Trophoblast cell (in vitro differentiated cells and primary cell): Measurements from ENCODE around the gene SSC5D.

Experiments used
- DNase-seq, 2 donors: peaks; one replicate each; pipeline ENCODE4 v3.0.0-alpha.2; 2016
- H2AFZ ChIP-seq: 2 replicates; pipeline ENCODE4 v1.6.1; 2013; ENCODE audit warnings: low read length, moderate library complexity, mild to moderate bottlenecking; ENCODE audit not compliant: insufficient read depth, poor library complexity
- H2AK5ac ChIP-seq: 2 replicates; pipeline ENCODE4 v1.6.1; 2013; ENCODE audit warnings: mild to moderate bottlenecking, low read length
- H2BK120ac ChIP-seq: 2 replicates; pipeline ENCODE4 v1.6.1; 2013; ENCODE audit warnings: low read length, mild to moderate bottlenecking, moderate library complexity; ENCODE audit not compliant: insufficient read depth, poor library complexity
- H2BK12ac ChIP-seq: 2 replicates; pipeline ENCODE4 v1.6.1; 2013; ENCODE audit warnings: mild to moderate bottlenecking, low read length, moderate library complexity
- H2BK5ac ChIP-seq: 2 replicates; pipeline ENCODE4 v1.6.1; 2013; ENCODE audit warnings: low read length, low read depth, moderate library complexity, mild to moderate bottlenecking; ENCODE audit not compliant: poor library complexity
- H3K14ac ChIP-seq: 2 replicates; pipeline ENCODE4 v1.6.1; 2013; ENCODE audit warnings: mild to moderate bottlenecking, low read length
- H3K18ac ChIP-seq: 2 replicates; pipeline ENCODE4 v1.6.1; 2013; ENCODE audit warnings: mild to moderate bottlenecking, low read length
- H3K23ac ChIP-seq: 2 replicates; pipeline ENCODE4 v1.6.1; 2013; ENCODE audit warnings: low read length
- H3K27ac ChIP-seq: 2 replicates; pipeline ENCODE4 v1.5.1; 2013; ENCODE audit warnings: low read depth, mild to moderate bottlenecking, inconsistent platforms, low read length, moderate library complexity
- H3K27me3 ChIP-seq: 2 replicates; pipeline ENCODE4 v1.6.1; 2013; ENCODE audit warnings: inconsistent platforms, mild to moderate bottlenecking, low read length, moderate library complexity; ENCODE audit not compliant: insufficient read depth
- H3K36me3 ChIP-seq, 2 experiments: 1 replicate in 1 of 2; 2 replicates in 1 of 2; pipeline ENCODE4 v1.6.1; 2013; ENCODE audit warnings: low read length in 2 of 2, mild to moderate bottlenecking in 2 of 2, moderate library complexity in 1 of 2; ENCODE audit not compliant: insufficient read depth in 2 of 2, control insufficient read depth in 1 of 2
- H3K4ac ChIP-seq: 2 replicates; pipeline ENCODE4 v1.6.1; 2013; ENCODE audit warnings: low read depth, mild to moderate bottlenecking, low read length, moderate library complexity
- H3K4me1 ChIP-seq, 2 experiments: 1 replicate in 1 of 2; 2 replicates in 1 of 2; pipeline ENCODE4 v1.6.1; 2013; ENCODE audit warnings: low read length in 2 of 2, mild to moderate bottlenecking in 2 of 2, moderate library complexity in 1 of 2; ENCODE audit not compliant: insufficient read depth in 2 of 2, control insufficient read depth in 1 of 2
- H3K4me2 ChIP-seq: 2 replicates; pipeline ENCODE4 v1.6.1; 2013; ENCODE audit warnings: inconsistent platforms, mild to moderate bottlenecking, low read length, moderate library complexity
- H3K4me3 ChIP-seq: 2 replicates; pipeline ENCODE4 v1.5.1; 2013; ENCODE audit warnings: mild to moderate bottlenecking, low read depth, low read length, inconsistent platforms
- H3K79me1 ChIP-seq: one replicate; pipeline ENCODE4 v1.6.1; 2013; ENCODE audit warnings: low read length
- H3K79me2 ChIP-seq: 2 replicates; pipeline ENCODE4 v1.6.1; 2013; ENCODE audit warnings: low read length, mild to moderate bottlenecking; ENCODE audit not compliant: control insufficient read depth, insufficient read depth, poor library complexity
- H3K9ac ChIP-seq: 2 replicates; pipeline ENCODE4 v1.6.1; 2013; ENCODE audit warnings: mild to moderate bottlenecking, low read length
- H3K9me3 ChIP-seq: 2 replicates; pipeline ENCODE4 v1.6.1; 2013; ENCODE audit warnings: low read depth, mild to moderate bottlenecking, control low read depth, inconsistent platforms, low read length; ENCODE audit not compliant: insufficient read depth
- H4K12ac ChIP-seq: 2 replicates; pipeline ENCODE4 v1.6.1; 2013; ENCODE audit warnings: low read depth, mild to moderate bottlenecking, low read length, moderate library complexity
- H4K8ac ChIP-seq: 2 replicates; pipeline ENCODE4 v1.6.1; 2013; ENCODE audit warnings: low read depth, mild to moderate bottlenecking, low read length, moderate library complexity
- H4K91ac ChIP-seq: one replicate; pipeline ENCODE4 v1.6.1; 2013; ENCODE audit warnings: low read depth, mild to moderate bottlenecking, low read length, moderate library complexity
- WGBS: extraction: QIAGEN DNeasy Blood & Tissue Kit; methylation state at CpG from one replicate; pipeline ENCODE4 v1.1.7; 2013; ENCODE audit warnings: missing lambda C conversion rate; ENCODE audit not compliant: insufficient read length, insufficient coverage; ENCODE audit errors: extremely low coverage; 5-methylcytosine and 5-hydroxymethylcytosine counted together

SSC5D gene

DNA sequence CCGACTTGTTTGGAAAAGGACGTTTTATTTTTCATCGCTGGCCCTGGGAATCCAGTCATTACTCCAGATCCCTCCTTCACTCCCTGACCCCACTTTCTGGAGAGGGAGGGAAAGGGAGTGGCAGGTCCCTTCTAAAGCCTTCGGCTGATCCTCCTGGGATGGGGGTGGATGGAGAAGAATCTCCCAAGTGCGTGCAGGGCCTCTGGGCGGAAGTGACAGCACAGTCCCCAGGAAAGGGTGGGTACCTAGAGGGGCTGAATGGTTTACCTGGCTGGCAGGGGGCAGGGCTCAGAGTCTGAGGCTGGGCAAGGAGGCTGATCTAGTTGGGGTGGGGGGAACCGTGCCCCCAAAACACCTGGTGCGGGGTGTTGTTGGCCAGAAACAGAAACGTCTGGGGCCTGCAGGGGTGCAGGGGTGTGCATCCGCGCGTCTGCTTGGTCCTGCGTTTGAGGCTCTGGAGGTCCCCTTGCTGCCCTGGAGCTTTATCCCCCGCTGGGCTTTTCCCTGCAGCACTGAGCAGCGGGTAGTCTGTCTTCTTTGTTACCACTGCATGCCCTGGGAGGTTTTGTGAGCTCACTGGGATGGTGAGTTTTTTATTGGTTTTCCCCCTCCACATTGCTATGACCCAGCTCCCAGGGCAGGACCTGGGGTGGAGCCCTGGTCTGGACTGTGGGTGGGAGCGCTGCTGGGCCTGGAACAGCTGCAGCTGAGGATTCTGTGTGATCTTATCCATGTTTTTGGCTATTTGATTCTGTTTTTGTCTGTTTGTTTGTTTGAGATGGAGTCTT, 14.8 kb upstream of the SSC5D start:
- H3K14ac ChIP-seq, result peak overlapping the region; percentile 4
- peak overlapping the region; percentile 22 for H4K8ac ChIP-seq
- H3K79me2 ChIP-seq, result no peaks in the 10 kb centered on the region
- no peak overlapping the region for H3K27ac ChIP-seq
- no peak overlapping the region for H3K9ac ChIP-seq
- no peak overlapping the region for H3K4ac ChIP-seq
- no peak overlapping the region for H2BK5ac ChIP-seq
- H3K23ac ChIP-seq, result no peak overlapping the region
- H4K91ac ChIP-seq, result peak overlapping the region; percentile 15
- no CpG with 5 or more reads among the region's 16 CpGs for WGBS
- DNase-seq, result no peak
- H3K79me1 ChIP-seq, result peaks cover 4% of the 10 kb centered on the region
- H3K36me3 ChIP-seq, result no peaks in the 10 kb centered on the region
- H3K9me3 ChIP-seq, result no peaks in the 10 kb centered on the region
- peak overlapping the region; percentile 16 for H2BK12ac ChIP-seq
- H3K4me1 ChIP-seq, result peaks cover 4 to 8% of the 10 kb centered on the region in 2 experiments
- H3K4me3 ChIP-seq, result no peak overlapping the region
- no peak overlapping the region for H2AFZ ChIP-seq
- H2AK5ac ChIP-seq, result no peak overlapping the region
- no peak overlapping the region for H2BK120ac ChIP-seq
- H4K12ac ChIP-seq, result no peak overlapping the region
- H3K18ac ChIP-seq, result no peak overlapping the region
- H3K4me2 ChIP-seq, result no peak overlapping the region
- no peaks in the 10 kb centered on the region for H3K27me3 ChIP-seq

DNA sequence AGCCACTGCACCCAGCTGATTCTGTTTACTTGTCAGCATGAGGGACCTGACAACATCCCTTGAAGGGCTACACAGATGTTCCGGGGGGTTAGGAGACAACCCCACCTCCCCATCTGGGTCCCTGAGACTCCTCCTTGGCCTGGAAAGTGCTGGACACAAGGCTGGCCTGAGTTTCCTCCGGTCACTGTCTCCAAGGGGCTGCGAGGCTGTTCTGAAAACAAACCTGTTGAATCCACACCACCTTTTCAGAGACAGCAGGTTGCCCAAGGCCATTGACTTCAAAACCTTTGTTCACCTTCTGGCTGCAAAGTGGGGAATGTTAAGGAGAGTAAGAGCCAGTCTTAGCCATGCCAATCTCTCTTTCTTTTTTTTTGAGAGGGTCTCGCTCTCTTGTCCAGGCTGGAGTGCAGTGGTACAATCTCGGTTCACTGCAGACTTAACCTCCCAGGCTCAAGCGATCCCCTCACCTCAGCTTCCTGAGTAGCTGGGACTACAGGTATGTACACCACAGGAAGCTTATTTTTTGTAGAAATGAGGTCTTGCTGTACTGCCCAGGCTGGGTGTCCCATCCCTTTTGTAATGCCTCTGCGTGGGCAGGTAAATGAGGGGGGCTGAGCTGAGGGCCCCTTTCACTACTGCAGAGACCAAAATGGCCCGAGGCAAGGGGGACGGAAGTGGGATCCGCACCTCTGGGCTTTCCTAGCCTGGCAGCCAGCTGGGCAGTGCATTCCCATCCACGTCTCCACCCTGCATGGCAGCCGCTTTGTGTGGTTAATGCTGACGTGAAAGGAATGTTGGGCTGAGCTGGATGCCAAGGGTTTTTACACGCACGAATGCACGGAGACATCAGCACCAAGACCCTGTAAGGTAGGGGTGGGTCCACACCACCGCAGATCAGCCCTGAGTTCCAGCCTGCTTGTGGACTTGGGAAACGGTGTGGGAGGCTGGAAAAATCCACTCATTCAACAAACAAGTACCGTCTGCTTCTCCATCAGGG, 13.7 kb upstream of the SSC5D start:
- WGBS, result no CpG with 5 or more reads among the region's 19 CpGs
- H2AFZ ChIP-seq, result no peak overlapping the region
- no peak overlapping the region for H3K4me2 ChIP-seq

DNA sequence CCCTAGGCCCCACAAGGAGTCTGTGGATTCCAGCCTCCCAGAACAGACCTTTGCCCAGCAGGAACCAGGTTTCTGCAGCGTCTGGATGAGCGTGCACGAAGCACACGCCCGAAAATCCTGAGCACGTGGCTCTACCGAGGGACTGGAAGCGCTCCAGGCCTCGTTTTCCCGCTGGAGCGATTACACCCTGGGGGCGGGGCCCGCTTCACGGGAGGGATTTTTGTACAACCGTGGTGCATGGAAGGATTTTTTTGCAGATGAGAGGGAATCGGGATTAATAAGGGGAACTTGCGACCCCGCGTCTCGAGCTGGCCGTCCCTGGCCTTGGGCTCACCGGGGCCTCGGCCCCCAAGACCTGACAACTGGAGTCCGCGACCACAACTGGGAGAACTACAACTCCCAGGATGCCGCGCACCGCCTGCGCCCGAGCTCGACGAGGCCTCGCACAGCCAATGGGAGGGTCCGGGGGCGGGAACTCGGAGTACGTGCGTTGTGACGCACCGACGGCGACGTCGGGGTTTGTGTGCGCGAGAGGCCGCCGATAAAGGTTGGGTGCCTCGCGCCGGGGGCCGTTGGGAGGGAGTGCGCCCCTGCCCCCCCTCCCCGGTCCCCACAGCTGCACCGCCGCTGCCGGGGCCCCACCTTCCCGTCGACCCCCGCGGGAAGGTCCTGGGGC, 12.0 kb upstream of the SSC5D start, which contains the start of gene ZNF628:
ZNF628 (plus strand) TSS at position 518 of the 676 bp plus-strand sequence. CDS start 3,294 bp downstream, outside the sequence.
- Histone ChIP-seq H2BK12ac (no peak within 1 kb of the TSS), H3K4me2 (peak within 1 kb of the TSS; percentile 87), H2AFZ (peak within 1 kb of the TSS; percentile 42), H4K91ac (peak within 1 kb of the TSS; percentile 92), H4K8ac (peak within 1 kb of the TSS; percentile 91), H2BK120ac (peak within 1 kb of the TSS; percentile 56), H3K9me3 (no peaks in the 10 kb centered on the region), H3K9ac (peak within 1 kb of the TSS; percentile 89), H3K4me3 (peak within 1 kb of the TSS; percentile 79), H3K36me3 (peaks cover 1 to 3% of the 10 kb centered on the region in 2 experiments), H3K27ac (peak within 1 kb of the TSS; percentile 75), H3K18ac (peak within 1 kb of the TSS; percentile 49), H3K14ac (peak within 1 kb of the TSS; percentile 80), H3K79me2 (no peaks in the 10 kb centered on the region), H2AK5ac (peak within 1 kb of the TSS; percentile 88), H4K12ac (peak within 1 kb of the TSS; percentile 79), H3K79me1 (peaks cover 4% of the 10 kb centered on the region), H3K4me1 (peaks cover 4 to 8% of the 10 kb centered on the region in 2 experiments), H3K23ac (no peak within 1 kb of the TSS), H3K27me3 (no peaks in the 10 kb centered on the region), H2BK5ac (peak within 1 kb of the TSS; percentile 76), H3K4ac (peak within 1 kb of the TSS; percentile 39)
- peak; percentile 97 to 98 for DNase-seq
- WGBS, result no CpG with 5 or more reads among the region's 61 CpGs

More for the DNA sequence above, 13.7 kb upstream of the SSC5D start:
- Histone ChIP-seq H3K4ac (no peak overlapping the region), H3K4me3 (no peak overlapping the region), H3K9ac (no peak overlapping the region), H3K14ac (no peak overlapping the region), H2BK5ac (no peak overlapping the region), H2BK12ac (peak overlapping the region; percentile 5), H4K8ac (no peak overlapping the region), H3K4me1 (peaks cover 4 to 8% of the 10 kb centered on the region in 2 experiments), H3K36me3 (no peaks in the 10 kb centered on the region), H3K79me1 (peaks cover 4% of the 10 kb centered on the region), H4K12ac (peak overlapping the region; percentile 1), H3K27me3 (no peaks in the 10 kb centered on the region), H3K9me3 (no peaks in the 10 kb centered on the region), H2AK5ac (no peak overlapping the region), H4K91ac (peak overlapping the region; percentile 42), H3K27ac (no peak overlapping the region), H3K79me2 (no peaks in the 10 kb centered on the region), H2BK120ac (no peak overlapping the region), H3K18ac (no peak overlapping the region), H3K23ac (no peak overlapping the region)
- no peak for DNase-seq

DNA sequence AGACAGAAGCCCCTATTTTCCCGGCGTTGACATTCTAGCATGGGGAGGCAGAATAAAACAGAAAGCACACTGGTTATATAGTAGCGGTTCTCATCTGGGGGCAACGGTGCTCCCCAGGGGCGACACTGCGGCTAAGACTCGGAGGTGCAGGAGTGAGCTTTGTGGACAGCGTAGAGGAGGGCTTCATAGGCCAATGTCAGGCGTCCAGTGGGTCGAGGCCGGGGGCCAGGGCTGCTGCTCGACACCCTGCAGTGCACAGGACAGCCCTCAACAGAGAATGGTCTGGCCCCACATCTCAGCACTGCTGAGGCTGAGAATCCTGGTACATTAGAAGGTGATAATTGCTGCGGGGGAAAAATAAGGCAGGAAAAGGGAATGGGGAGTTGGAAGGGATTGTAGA, 10.3 kb upstream of the SSC5D start:
- no peak overlapping the region for H3K23ac ChIP-seq
- peak overlapping the region; percentile 22 for H3K14ac ChIP-seq
- H3K4ac ChIP-seq, result peak overlapping the region; percentile 28
- DNase-seq, result no peak
- H3K27ac ChIP-seq, result no peak overlapping the region
- no peak overlapping the region for H3K18ac ChIP-seq
- no peak overlapping the region for H4K12ac ChIP-seq
- no peak overlapping the region for H3K4me3 ChIP-seq
- no peak overlapping the region for H3K9ac ChIP-seq
- peaks cover 1% of the 10 kb centered on the region for H3K9me3 ChIP-seq
- no peak overlapping the region for H2BK5ac ChIP-seq
- no peak overlapping the region for H2AFZ ChIP-seq
- H2BK12ac ChIP-seq, result peak overlapping the region; percentile 33
- H3K79me2 ChIP-seq, result no peaks in the 10 kb centered on the region
- peaks cover 4 to 8% of the 10 kb centered on the region in 2 experiments for H3K4me1 ChIP-seq
- peak overlapping the region; percentile 20 for H2AK5ac ChIP-seq
- H3K4me2 ChIP-seq, result no peak overlapping the region
- 100% methylated on average over 1 of the region's 13 CpGs for WGBS
- no peak overlapping the region for H4K91ac ChIP-seq
- no peak overlapping the region for H4K8ac ChIP-seq
- H3K36me3 ChIP-seq, result peaks cover 12% of the 10 kb centered on the region in 2 experiments
- H3K79me1 ChIP-seq, result peaks cover 4% of the 10 kb centered on the region
- no peak overlapping the region for H2BK120ac ChIP-seq
- H3K27me3 ChIP-seq, result no peaks in the 10 kb centered on the region
